Measurements from ENCODE around the gene MTO1. TPM values are rescaled to one million over a fixed set of nuclear protein-coding genes. Genes with fewer than 3 reads are reported as not detected.
"Not testable (repeated sequence)": the region's sequence is repeated elsewhere in the genome, so short reads cannot be mapped to it uniquely, and the experiment has no call there.

MTO1 gene
- total and polyA plus RNA-seq, 5 experiments from 2014 or later, result 23.6 to 90.6 (median 33.0) TPM

DNA sequence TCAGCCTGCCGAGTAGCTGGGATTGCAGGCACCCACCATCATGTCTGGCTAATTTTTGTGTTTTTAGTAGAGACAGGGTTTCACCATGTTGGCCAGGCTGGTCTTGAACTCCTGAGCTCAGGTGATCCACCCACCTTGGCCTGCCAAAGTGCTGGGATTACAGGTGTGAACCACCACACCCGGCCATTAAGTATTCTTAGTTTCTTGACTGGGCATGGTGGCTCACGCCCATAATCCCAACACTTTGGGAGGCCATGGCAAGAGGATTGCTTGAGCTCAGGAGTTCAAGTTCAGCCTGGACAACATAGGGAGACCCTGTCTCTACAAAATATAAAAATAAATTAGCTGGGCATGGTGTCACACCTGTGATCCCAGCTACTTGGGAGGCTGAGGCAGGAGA, 80.9 kb downstream of the MTO1 start:
- H3K27me3 Mint-ChIP-seq, result not testable (repeated sequence)
- POLR2A ChIA-PET, result interaction anchor here (0.6 kb wide), 1 partner anchor 13 kb away, joined by 3 read pairs; no protein-coding TSS in a partner anchor

DNA sequence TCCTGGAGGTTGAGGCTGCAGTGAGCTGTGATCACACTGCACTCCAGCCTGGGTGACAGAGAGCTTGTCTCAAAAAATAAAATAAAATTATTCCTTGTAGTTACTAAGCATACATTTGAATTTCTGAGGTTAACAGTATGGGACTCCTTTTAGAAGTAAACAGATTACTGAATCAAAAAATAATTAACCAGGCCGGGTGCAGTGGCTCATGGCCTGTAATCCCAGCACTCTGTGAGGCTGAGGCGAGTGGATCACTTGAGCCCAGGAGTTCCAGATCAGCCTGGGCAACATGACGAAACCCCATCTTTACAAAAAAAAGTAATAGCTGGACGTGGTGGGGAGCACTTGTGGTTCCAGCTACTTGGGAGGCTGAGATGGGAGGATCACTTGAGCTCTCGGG, 81.4 kb downstream of the MTO1 start:
- H3K27me3 Mint-ChIP-seq, result no peaks in the 10 kb centered on the region
- no peaks in the 10 kb centered on the region for H3K36me3 Mint-ChIP-seq
- peaks cover 0 to 2% (median 0%) of the 10 kb centered on the region in 4 donors for H3K4me1 Mint-ChIP-seq
- no peaks in the 10 kb centered on the region for H3K9me3 Mint-ChIP-seq
- ATAC-seq (no peak), DNase-seq (no peak)
- POLR2A ChIA-PET, result no interaction called here
- H3K4me3 Mint-ChIP-seq, result no peak overlapping the region
- no peak overlapping the region for H3K27ac Mint-ChIP-seq

More for the DNA sequence above, 80.9 kb downstream of the MTO1 start:
- not testable (repeated sequence) for DNase-seq, H3K4me1 Mint-ChIP-seq, ATAC-seq, H3K4me3 Mint-ChIP-seq, H3K27ac Mint-ChIP-seq, H3K36me3 Mint-ChIP-seq, H3K9me3 Mint-ChIP-seq

DNA sequence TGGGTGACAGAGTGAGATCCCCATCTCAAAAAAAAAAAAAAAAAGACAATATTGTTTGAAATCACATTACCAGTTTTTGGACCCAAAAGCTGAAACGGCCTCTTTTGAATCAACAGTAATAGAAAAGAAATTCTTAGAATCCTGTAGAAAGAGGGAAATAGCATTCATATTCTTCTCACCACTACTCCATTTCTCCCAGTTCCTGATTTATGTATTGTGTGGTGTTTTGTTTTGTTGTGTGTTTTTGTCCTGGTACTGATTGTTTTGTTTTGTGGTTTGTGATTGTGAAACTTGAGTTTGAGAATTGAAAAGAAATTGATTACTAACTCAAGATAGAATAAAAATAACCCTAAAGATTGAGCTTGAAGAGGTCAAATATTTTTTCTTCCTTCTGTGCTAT, 85.5 kb downstream of the MTO1 start:
- peaks cover 0 to 2% (median 0%) of the 10 kb centered on the region in 4 donors for H3K4me1 Mint-ChIP-seq
- DNase-seq, result no peak
- no peak overlapping the region for H3K4me3 Mint-ChIP-seq
- no peak for ATAC-seq
- no peaks in the 10 kb centered on the region for H3K27me3 Mint-ChIP-seq
- H3K27ac Mint-ChIP-seq, result no peak overlapping the region
- H3K9me3 Mint-ChIP-seq, result no peaks in the 10 kb centered on the region
- no peaks in the 10 kb centered on the region for H3K36me3 Mint-ChIP-seq
- POLR2A ChIA-PET, result no interaction called here

- Mint-ChIP-seq H3K4me1 (peaks cover 0 to 2% (median 0%) of the 10 kb centered on the region in 4 donors), H3K27ac (no peak overlapping the region), H3K27me3 (no peaks in the 10 kb centered on the region), H3K9me3 (no peaks in the 10 kb centered on the region), H3K36me3 (no peaks in the 10 kb centered on the region), H3K4me3 (no peak overlapping the region)
- POLR2A ChIA-PET, result interaction anchor here (0.6 to 0.7 kb wide), 3 partner anchors 18 to 91 kb away, joined by 3 read pairs; no protein-coding TSS in a partner anchor
- ATAC-seq (no peak), DNase-seq (no peak)
Observed at GRCh38 chr6:73548458-73549446, 87.2 kb downstream of the MTO1 start.

DNA sequence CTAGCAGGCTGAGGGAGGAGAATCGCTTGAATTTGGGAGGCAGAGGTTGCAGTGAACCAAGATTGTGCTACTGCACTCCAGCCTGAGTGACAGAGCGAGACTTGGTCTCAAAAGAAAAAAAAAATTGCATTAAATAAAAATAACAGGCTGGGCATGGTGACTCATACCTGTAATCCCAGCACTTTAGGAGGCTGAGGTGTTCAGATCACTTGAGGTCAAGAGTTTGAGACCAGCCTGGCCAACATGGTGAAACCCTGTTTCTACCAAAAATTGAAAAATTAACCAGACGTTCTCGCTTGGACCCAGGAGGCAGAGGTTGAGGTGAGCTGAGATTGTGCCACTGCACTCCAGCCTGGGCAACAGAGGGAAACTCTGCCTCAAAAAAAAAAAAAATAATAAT, 89.6 kb downstream of the MTO1 start:
- H3K9me3 Mint-ChIP-seq, POLR2A ChIA-PET, H3K27me3 Mint-ChIP-seq, H3K4me1 Mint-ChIP-seq, H3K4me3 Mint-ChIP-seq, ATAC-seq, DNase-seq, H3K27ac Mint-ChIP-seq, H3K36me3 Mint-ChIP-seq: not testable (repeated sequence)

GRCh38 chr6:73555380-73555949, 93.9 kb downstream of the MTO1 start:
- H3K4me3 Mint-ChIP-seq, H3K4me1 Mint-ChIP-seq, H3K36me3 Mint-ChIP-seq, H3K27me3 Mint-ChIP-seq, ATAC-seq, H3K27ac Mint-ChIP-seq, DNase-seq, H3K9me3 Mint-ChIP-seq: not testable (repeated sequence)
- POLR2A ChIA-PET, result interaction anchor here (0.7 kb wide), 1 partner anchor 13 kb away, joined by 3 read pairs; no protein-coding TSS in a partner anchor

GRCh38 chr6:73556836-73557235, 95.3 kb downstream of the MTO1 start:
- no peak overlapping the region for H3K27ac Mint-ChIP-seq
- no peak for ATAC-seq
- peaks cover 0 to 3% (median 0%) of the 10 kb centered on the region in 4 donors for H3K4me1 Mint-ChIP-seq
- POLR2A ChIA-PET, result interaction anchor here (0.6 to 1.6 kb wide), 3 partner anchors 30 to 107 kb away, joined by 3 read pairs; partner anchors contain the start of gene EEF1A1
- no peaks in the 10 kb centered on the region for H3K36me3 Mint-ChIP-seq
- no peaks in the 10 kb centered on the region for H3K9me3 Mint-ChIP-seq
- no peak for DNase-seq
- H3K27me3 Mint-ChIP-seq, result no peaks in the 10 kb centered on the region
- H3K4me3 Mint-ChIP-seq, result no peak overlapping the region

Other genes with a start within 250 kb of the MTO1 start
- gene KHDC1L, start 236.2 kb upstream of the MTO1 start, total RNA-seq, result not detected
- not detected for gene KHDC1L, start 236.2 kb upstream of the MTO1 start, polyA plus RNA-seq
- gene KHDC1, start 198.5 kb upstream of the MTO1 start, total RNA-seq, result under 1 TPM; 0.68 to 0.69 TPM
- 1 to 10 TPM in 2 of 3 donors, under 1 TPM in 1; 0.84 to 2.7 (median 1.9) TPM for gene KHDC1, start 198.5 kb upstream of the MTO1 start, polyA plus RNA-seq
- not detected for gene DPPA5, start 107.5 kb upstream of the MTO1 start, total RNA-seq
- not detected for gene DPPA5, start 107.5 kb upstream of the MTO1 start, polyA plus RNA-seq
- not detected for gene KHDC3L, start 99.1 kb upstream of the MTO1 start, total RNA-seq
- gene KHDC3L, start 99.1 kb upstream of the MTO1 start, polyA plus RNA-seq, result not detected
- gene OOEP, start 91.8 kb upstream of the MTO1 start, total RNA-seq, result under 1 TPM in 1 of 2 experiments, not detected in 1; 0.38 TPM
- under 1 TPM in 2 of 3 donors, not detected in 1; 0.51 to 0.60 TPM for gene OOEP, start 91.8 kb upstream of the MTO1 start, polyA plus RNA-seq
- gene DDX43, start 66.9 kb upstream of the MTO1 start, total RNA-seq, result 1 to 10 TPM; 1.0 to 1.7 TPM
- 1 to 10 TPM in 2 of 3 donors, under 1 TPM in 1; 0.44 to 1.1 (median 1.0) TPM for gene DDX43, start 66.9 kb upstream of the MTO1 start, polyA plus RNA-seq
- gene CGAS, start 9.4 kb upstream of the MTO1 start, total RNA-seq, result 1 to 10 TPM; 5.2 to 5.4 TPM
- gene CGAS, start 9.4 kb upstream of the MTO1 start, polyA plus RNA-seq, result 1 to 10 TPM; 1.9 to 3.8 (median 2.0) TPM
- over 10,000 TPM; 14,584 to 14,776 TPM for gene EEF1A1, start 59.3 kb downstream of the MTO1 start, total RNA-seq
- over 10,000 TPM; 14,095 to 14,658 (median 14,646) TPM for gene EEF1A1, start 59.3 kb downstream of the MTO1 start, polyA plus RNA-seq
- 10 to 100 TPM; 10.8 to 11.0 TPM for gene SLC17A5, start 192.3 kb downstream of the MTO1 start, total RNA-seq
- gene SLC17A5, start 192.3 kb downstream of the MTO1 start, polyA plus RNA-seq, result 1 to 10 TPM; 4.9 to 8.8 (median 6.5) TPM
- under 1 TPM; 0.41 to 0.47 TPM for gene CD109, start 234.5 kb downstream of the MTO1 start, total RNA-seq
- gene CD109, start 234.5 kb downstream of the MTO1 start, polyA plus RNA-seq, result not detected

All from naive thymus-derived CD8-positive, alpha-beta T cell (primary cell).